IMR-90 (cell line): ENCODE results near the gene FAM24B. TPM values are rescaled to one million over a fixed set of nuclear protein-coding genes. Genes with fewer than 3 reads are reported as not detected.

ENCODE experiments used
- ATAC-seq: fragments of 200-7000 bp; cut with Tn5 transposase; 2 replicates; pipeline ENCODE4 v1.9.1; 2020; ENCODE audit warnings: low read depth, mild to moderate bottlenecking, moderate library complexity
- BruUV-seq: library from RNA; stranded (reverse); fragments of 400-500 nt; replicated peaks from 2 replicates; lab custom pipeline; 2021; lab: Mats Ljungman, UMichigan
- CTCF ChIA-PET: fragments of 300-600 bp; formaldehyde crosslinking; extraction: SDS; loops from one replicate; lab custom pipeline; 2021; ENCODE audit warnings: antibody characterized with exemption; lab: Yijun Ruan, JAX
- POLR2A ChIA-PET: fragments of 300-600 bp; sonication (Branson Sonifier 250); formaldehyde crosslinking; loops from one replicate; lab custom pipeline; 2022; ENCODE audit warnings: antibody characterized with exemption; ENCODE audit not compliant: unreplicated experiment; lab: Charles Lee
- DNase-seq: peaks from one replicate; pipeline ENCODE4 v3.0.0; 2013
- H2AFZ ChIP-seq: replicated peaks from 2 replicates; pipeline ENCODE3; 2013; ENCODE audit warnings: low read length, mild to moderate bottlenecking; ENCODE audit not compliant: poor library complexity
- H2AK5ac ChIP-seq: 2 replicates; pipeline ENCODE4 v1.6.1; 2013; ENCODE audit warnings: low read depth, low read length, inconsistent platforms
- H2AK9ac ChIP-seq: replicated peaks from 2 replicates; pipeline ENCODE3; 2013; ENCODE audit warnings: mild to moderate bottlenecking, low read depth, low read length, moderate library complexity; ENCODE audit not compliant: poor library complexity
- H2BK120ac ChIP-seq: 2 replicates; pipeline ENCODE4 v1.6.1; 2013; ENCODE audit warnings: low read depth, low read length, inconsistent platforms
- H2BK15ac ChIP-seq: 3 replicates; pipeline ENCODE4 v1.6.1; 2013; ENCODE audit warnings: low read depth, low read length, inconsistent platforms
- H2BK20ac ChIP-seq: 2 replicates; pipeline ENCODE4 v1.6.1; 2013; ENCODE audit warnings: low read depth, mild to moderate bottlenecking, inconsistent platforms, low read length, moderate library complexity
- H2BK5ac ChIP-seq: 2 replicates; pipeline ENCODE4 v1.6.1; 2013; ENCODE audit warnings: mild to moderate bottlenecking, low read depth, low read length, inconsistent platforms; ENCODE audit not compliant: poor library complexity, severe bottlenecking
- H3K14ac ChIP-seq: replicated peaks from 2 replicates; pipeline ENCODE4 v1.6.1; 2013; ENCODE audit warnings: low read depth, low read length, inconsistent platforms
- H3K18ac ChIP-seq: 2 replicates; pipeline ENCODE4 v1.6.1; 2013; ENCODE audit warnings: low read depth, low read length, control low read depth
- H3K23ac ChIP-seq: 2 replicates; pipeline ENCODE4 v1.6.1; 2013; ENCODE audit warnings: low read depth, low read length, inconsistent platforms
- H3K27ac ChIP-seq: 2 replicates; pipeline ENCODE4 v1.5.1; 2013; ENCODE audit warnings: mild to moderate bottlenecking, control low read depth, low read length; ENCODE audit not compliant: insufficient read depth
- H3K27me3 ChIP-seq: 2 replicates; pipeline ENCODE4 v1.6.1; 2013; ENCODE audit warnings: low read length; ENCODE audit not compliant: control insufficient read depth, insufficient read depth
- H3K36me3 ChIP-seq: 2 replicates; pipeline ENCODE4 v1.6.1; 2013; ENCODE audit warnings: low read length, mixed read lengths; ENCODE audit not compliant: control insufficient read depth, insufficient read depth
- H3K4ac ChIP-seq: 2 replicates; pipeline ENCODE4 v1.6.1; 2013; ENCODE audit warnings: low read depth, low read length, inconsistent platforms
- H3K4me1 ChIP-seq: 2 replicates; pipeline ENCODE4 v1.6.1; 2013; ENCODE audit warnings: low read length, mixed read lengths; ENCODE audit not compliant: control insufficient read depth, insufficient read depth
- H3K4me2 ChIP-seq: 2 replicates; pipeline ENCODE4 v1.6.1; 2013; ENCODE audit warnings: low read depth, mild to moderate bottlenecking, control low read depth, low read length, moderate library complexity
- H3K4me3 ChIP-seq: 2 replicates; pipeline ENCODE4 v1.5.1; 2013; ENCODE audit warnings: low read depth, mild to moderate bottlenecking, control low read depth, low read length, moderate library complexity; ENCODE audit not compliant: insufficient read depth
- H3K56ac ChIP-seq: 2 replicates; pipeline ENCODE4 v1.6.1; 2013; ENCODE audit warnings: low read length, inconsistent platforms; ENCODE audit not compliant: insufficient read depth; ENCODE audit errors: extremely low read depth
- H3K79me1 ChIP-seq, 2 experiments: 2 replicates each; pipeline ENCODE4 v1.6.1; 2013; ENCODE audit warnings: low read length in 2 of 2, inconsistent platforms in 1 of 2, low read depth in 1 of 2
- H3K9ac ChIP-seq: 2 replicates; pipeline ENCODE4 v1.6.1; 2013; ENCODE audit warnings: low read depth, low read length, control low read depth
- H3K9me1 ChIP-seq: 2 replicates; pipeline ENCODE4 v1.6.1; 2013; ENCODE audit warnings: low read length, inconsistent platforms; ENCODE audit not compliant: insufficient read depth
- H3K9me3 ChIP-seq: 2 replicates; pipeline ENCODE4 v1.6.1; 2013; ENCODE audit warnings: low read length; ENCODE audit not compliant: control insufficient read depth, insufficient read depth
- H4K20me1 ChIP-seq: 2 replicates; pipeline ENCODE4 v1.6.1; 2013; ENCODE audit warnings: low read length, inconsistent platforms; ENCODE audit not compliant: insufficient read depth
- H4K5ac ChIP-seq: 2 replicates; pipeline ENCODE4 v1.6.1; 2013; ENCODE audit warnings: mild to moderate bottlenecking, low read depth, low read length, control low read depth
- H4K8ac ChIP-seq, 2 experiments: 2 replicates each; pipeline ENCODE4 v1.6.1; 2013; ENCODE audit warnings: low read depth in 2 of 2, low read length in 2 of 2, control low read depth in 1 of 2, inconsistent platforms in 1 of 2
- H4K91ac ChIP-seq: 2 replicates; pipeline ENCODE4 v1.6.1; 2013; ENCODE audit warnings: low read depth, low read length, inconsistent platforms; ENCODE audit not compliant: insufficient read depth
- CEBPB ChIP-seq: IDR thresholded peaks from 2 replicates; pipeline ENCODE4 v1.6.1; 2012; ENCODE audit warnings: low read depth, low read length, improper control_type of control experiment
- CTCF ChIP-seq: conservative IDR thresholded peaks from 2 replicates; pipeline ENCODE4 v1.5.1; 2012; ENCODE audit warnings: mild to moderate bottlenecking, low read depth, low read length, improper control_type of control experiment
- MXI1 ChIP-seq: IDR thresholded peaks from 2 replicates; pipeline ENCODE4 v1.6.1; 2012; ENCODE audit warnings: low read depth, mild to moderate bottlenecking, low read length, moderate library complexity, borderline replicate concordance
- NFE2L2 ChIP-seq: fragments of 150-350 bp; IDR thresholded peaks from 2 replicates; pipeline ENCODE4 v1.6.1; 2016; ENCODE audit warnings: low read depth, mild to moderate bottlenecking, low read length
- POLR2A ChIP-seq: IDR thresholded peaks from 2 replicates; pipeline ENCODE4 v1.6.1; 2012; ENCODE audit warnings: mild to moderate bottlenecking, low read depth, low read length
- WGBS, 2 experiments: methylation state at CpG; one replicate each; pipeline versions ENCODE4 v1.1.5 to v1.1.7; 2013; ENCODE audit warnings: missing lambda C conversion rate in 2 of 2; ENCODE audit not compliant: insufficient read length in 1 of 2; ENCODE audit errors: extremely low coverage in 2 of 2; 5-methylcytosine and 5-hydroxymethylcytosine counted together
- dilution Hi-C: fragments of 300-500 bp; cut with HindIII; formaldehyde crosslinking; loops from one replicate; pipeline ENCODE4 v1.14.3; 2018; ENCODE audit warnings: low sequenced_read_pairs; ENCODE audit not compliant: unreplicated experiment
- in situ Hi-C: fragments of 300-500 bp; cut with MboI; formaldehyde crosslinking; loops from 3 replicates; pipeline ENCODE4 v1.14.3; 2019; ENCODE audit warnings: low sequenced_read_pairs, inconsistent platforms, mixed read lengths
- intact Hi-C: fragments of 100-400 bp; cut with micrococcal nuclease; formaldehyde crosslinking; loops from 2 replicates; pipeline ENCODE4 v1.10.0; 2022
- polyA plus RNA-seq, 3 experiments: library from polyadenylated mRNA; depleted of rRNA; stranded (reverse); fragments of >200 nt; gene quantifications; 2 replicates each; pipeline ENCODE4 v1.2.3, GENCODE V29; 2012; ENCODE audit warnings: low replicate concordance in 1 of 3
- total RNA-seq: library from RNA; depleted of rRNA; stranded (reverse); fragments of >200 nt; gene quantifications from 2 replicates; pipeline ENCODE4 v1.2.3, GENCODE V29; 2012

FAM24B gene
- total and polyA plus RNA-seq, 2 of the 4 experiments (the other 2 are of a cell fraction), result 1.6 to 4.3 TPM

GRCh38 chr10:122850705-122851640, 28.4 kb downstream of the FAM24B start:
- no TSS peak for BruUV-seq
- no peak for TF ChIP-seq NFE2L2
- no peak for TF ChIP-seq CTCF
- peak; percentile 9; the same call in 1 of the 2 replicates for TF ChIP-seq CEBPB
- TF ChIP-seq MXI1, result no peak
- no peak for TF ChIP-seq POLR2A
- Histone ChIP-seq H2BK15ac (no peak overlapping the region), H2AK5ac (no peak overlapping the region), H3K79me1 (peaks cover 6 to 34% of the 10 kb centered on the region in 2 experiments), H3K4ac (peak overlapping the region; percentile 21), H2BK120ac (peak overlapping the region; percentile 31; the same call in 1 of the 2 replicates), H4K8ac (no peak overlapping the region), H2BK20ac (no peak overlapping the region), H3K14ac (no peak overlapping the region), H4K5ac (no peak overlapping the region), H3K18ac (peak overlapping the region; percentile 16; the same call in 1 of the 2 replicates), H3K9me3 (no peaks in the 10 kb centered on the region), H3K36me3 (no peaks in the 10 kb centered on the region), H2BK5ac (peak overlapping the region; percentile 14), H3K4me1 (peaks cover 30% of the 10 kb centered on the region), H3K9me1 (peaks cover 19% of the 10 kb centered on the region), H3K4me2 (peak overlapping the region; percentile 26; the same call in 1 of the 2 replicates), H2AFZ (no peak overlapping the region), H3K27ac (no peak overlapping the region), H3K9ac (no peak overlapping the region), H3K23ac (0 out of 2 replicates have a peak overlapping the region, but pooled peaks have one; percentile 8), H2AK9ac (no peak overlapping the region), H3K56ac (no peak overlapping the region), H3K27me3 (no peaks in the 10 kb centered on the region), H3K4me3 (no peak overlapping the region), H4K20me1 (no peaks in the 10 kb centered on the region), H4K91ac (peak overlapping the region; percentile 64)
- WGBS, 2 experiments, result 60% methylated on average over 3 of the region's 5 CpGs; no CpG with 5 or more reads in 1 of the 2 experiments
- in situ Hi-C loops, result loop anchor here (25.0 kb wide), 2 partner anchors 311 to 689 kb away; partner anchors contain the start of gene BUB3
- ChIA-PET POLR2A (interaction anchor here (0.7 kb wide), 1 partner anchor 9 kb away, joined by 3 read pairs; no protein-coding TSS in a partner anchor), CTCF (interaction anchor here (0.6 kb wide), 2 partner anchors 129 to 285 kb away, joined by 3 to 7 read pairs; partner anchors contain the start of gene PSTK)
- intact Hi-C loops, result loop anchor here (5.0 to 10.0 kb wide), 2 partner anchors 101 to 304 kb away; partner anchors contain the start of genes BUB3 and C10orf88
- dilution Hi-C loops, result no loop called here
- DNase-seq, result peak; percentile 64
- no peak for ATAC-seq
